GM12891 (cell line): Measurements from ENCODE around the gene TRIM16. TPM values are rescaled to one million over a fixed set of nuclear protein-coding genes. Genes with fewer than 3 reads are reported as not detected.
A peak's percentile ranks its signal among the peaks of the same experiment; 100 is the strongest.
"Not testable (repeated sequence)": the region's sequence is repeated elsewhere in the genome, so short reads cannot be mapped to it uniquely, and the experiment has no call there.

Source experiments
- DNase-seq: peaks from one replicate; pipeline ENCODE4 v3.0.0; 2011; ENCODE audit warnings: low spot score; ENCODE audit not compliant: insufficient read length
- FAIRE-seq: peaks from 2 replicates; lab custom pipeline; 2011; peaks lifted over from hg19 to GRCh38; lab: Jason Lieb, UNC
- POLR2A ChIP-seq: IDR thresholded peaks from 2 replicates; pipeline ENCODE4 v1.6.1; 2011; ENCODE audit warnings: low read depth, low read length, control low read depth
- SPI1 ChIP-seq: IDR thresholded peaks from 2 replicates; pipeline ENCODE4 v1.6.1; 2011; ENCODE audit warnings: low read depth, low read length, control low read depth
- TAF1 ChIP-seq: IDR thresholded peaks from 2 replicates; pipeline ENCODE4 v1.6.1; 2011; ENCODE audit warnings: low read depth, low read length, control low read depth
- polyA plus RNA-seq: library from polyadenylated mRNA; unstranded; fragments of >200 nt; gene quantifications from one replicate; pipeline ENCODE4 v1.2.1, GENCODE V29; 2012; ENCODE audit warnings: low read depth, missing spikeins, inconsistent platforms; ENCODE audit not compliant: missing spikeins

TRIM16 gene
- 5.8 TPM for polyA plus RNA-seq

DNA sequence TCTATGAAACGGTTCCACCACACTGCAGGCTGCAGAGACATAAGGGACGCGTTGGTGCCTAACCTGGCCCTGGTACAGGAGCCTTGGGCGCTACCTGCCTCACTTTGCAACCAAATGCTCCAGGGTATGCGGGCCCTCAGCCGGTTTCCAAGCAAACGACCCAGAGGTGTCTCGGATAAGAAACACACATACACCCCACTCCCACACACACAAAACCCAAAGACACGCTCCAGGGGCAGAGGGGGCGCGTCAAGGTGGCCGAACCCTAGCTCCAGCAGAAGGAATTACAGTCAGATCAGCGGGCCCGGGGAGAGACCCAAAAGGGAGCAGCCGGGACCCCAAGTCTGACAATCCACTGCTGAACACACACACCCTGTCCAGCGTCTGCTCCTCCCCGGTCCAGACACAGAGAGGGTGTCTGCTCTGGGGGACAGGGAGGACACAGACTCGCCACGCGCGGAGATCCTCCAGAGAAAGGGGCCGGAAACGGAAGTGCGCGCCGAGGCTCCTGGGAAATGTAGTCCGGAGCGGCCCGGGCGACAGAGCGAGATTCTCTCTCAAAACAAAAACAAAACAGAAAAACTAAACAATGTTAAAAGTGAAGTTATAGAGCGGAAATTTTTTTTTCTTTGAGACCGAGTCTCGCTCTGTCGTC, at the start of gene TRIM16:
TSS of gene TRIM16 (minus strand) at position 488 of the 655 bp plus-strand sequence. CDS start 32,702 bp downstream, outside the sequence.
- FAIRE-seq (peak; percentile 60), DNase-seq (peak; percentile 39)
- TF ChIP-seq SPI1, result 0 out of 2 replicates have a peak, but pooled peaks have one; percentile 10

DNA sequence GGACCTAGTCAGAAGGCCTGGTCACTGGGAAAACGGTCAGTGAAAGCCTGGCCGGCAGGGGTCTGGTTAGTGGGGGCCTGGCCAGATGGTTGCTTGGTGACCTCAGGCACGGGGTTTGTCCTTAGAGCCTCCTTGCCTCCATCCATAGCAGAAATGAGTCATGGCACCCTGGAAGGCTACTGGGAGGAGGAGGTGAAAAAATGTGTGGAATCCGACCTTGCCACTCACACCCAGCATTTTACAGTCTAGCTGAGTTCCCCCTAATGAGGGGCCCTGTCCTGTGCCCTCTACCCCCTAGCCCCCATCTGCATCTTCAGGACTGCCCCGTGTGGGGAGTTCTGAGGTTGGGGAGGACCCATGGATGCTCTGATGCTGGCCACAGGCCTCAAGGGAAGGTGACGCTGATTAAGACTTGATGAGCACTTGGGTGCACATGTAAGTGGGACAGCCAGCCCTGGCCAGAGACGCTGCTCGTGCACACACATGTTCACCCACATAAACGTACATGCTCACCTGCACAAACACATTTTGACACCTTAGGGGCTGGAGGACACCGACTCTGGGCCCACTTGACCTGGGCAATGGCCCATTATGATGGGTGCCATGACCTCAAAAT, 49.2 kb upstream of the TRIM16 start:
- not testable (repeated sequence) for DNase-seq, FAIRE-seq

DNA sequence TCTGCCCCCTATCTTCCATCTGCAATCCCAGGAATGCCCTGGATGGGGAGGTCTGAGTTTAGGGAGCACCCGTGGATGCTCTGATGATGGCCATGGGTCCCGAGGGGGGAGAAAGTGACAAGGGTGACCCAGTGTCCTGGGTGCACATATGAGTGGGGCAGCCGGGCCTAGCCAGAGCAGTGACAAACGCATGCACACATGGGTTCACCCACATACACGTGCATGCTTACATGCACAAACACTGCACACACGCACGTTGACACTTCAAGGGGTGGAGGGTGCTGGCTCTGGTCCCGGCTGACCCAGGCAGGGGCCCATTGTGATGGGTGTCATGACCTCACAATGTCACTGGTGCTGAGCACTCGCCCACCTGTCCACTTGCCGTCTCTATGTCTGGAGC, 47.8 kb upstream of the TRIM16 start, which contains the start of gene TBC1D26:
TSS of gene TBC1D26 (plus strand) at position 384 of the 400 bp plus-strand sequence. CDS start 3,066 bp downstream, outside the sequence.
- not testable (repeated sequence) for FAIRE-seq

GRCh38 chr17:15730535-15730934, 46.4 kb upstream of the TRIM16 start:
- not testable (repeated sequence) for FAIRE-seq, DNase-seq

More for the DNA sequence above, 47.8 kb upstream of the TRIM16 start, which contains the start of gene TBC1D26:
- not testable (repeated sequence) for DNase-seq

DNA sequence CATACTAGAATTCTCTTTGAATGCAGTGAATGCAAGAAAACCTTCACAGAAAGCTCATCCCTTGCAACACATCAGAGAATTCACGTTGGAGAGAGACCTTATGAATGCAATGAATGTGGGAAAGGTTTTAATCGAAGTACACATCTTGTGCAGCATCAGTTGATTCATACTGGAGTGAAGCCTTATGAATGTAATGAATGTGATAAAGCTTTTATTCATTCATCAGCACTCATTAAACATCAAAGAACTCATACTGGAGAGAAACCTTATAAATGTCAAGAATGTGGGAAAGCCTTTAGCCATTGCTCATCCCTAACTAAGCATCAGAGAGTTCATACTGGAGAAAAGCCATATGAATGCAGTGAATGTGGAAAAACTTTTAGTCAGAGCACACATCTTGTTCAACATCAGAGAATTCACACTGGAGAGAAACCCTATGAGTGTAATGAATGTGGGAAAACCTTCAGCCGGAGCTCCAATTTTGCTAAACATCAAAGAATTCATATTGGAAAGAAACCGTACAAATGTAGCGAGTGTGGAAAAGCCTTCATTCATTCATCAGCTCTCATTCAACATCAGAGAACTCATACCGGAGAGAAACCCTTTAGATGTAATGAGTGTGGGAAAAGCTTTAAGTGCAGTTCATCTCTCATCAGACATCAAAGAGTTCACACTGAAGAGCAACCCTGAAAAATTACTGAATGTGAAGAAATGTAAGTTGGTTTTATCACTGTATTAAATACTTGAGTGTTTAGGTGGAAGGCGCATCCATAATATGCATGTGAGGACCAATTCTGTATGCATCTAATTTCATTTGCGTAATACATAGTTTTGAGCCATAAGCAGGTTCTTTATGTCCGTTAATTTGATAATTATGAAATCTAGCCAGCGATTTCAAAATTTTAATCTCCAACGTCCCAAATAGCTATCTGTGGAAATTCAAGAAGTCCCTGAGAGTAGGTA, 32.8 kb upstream of the TRIM16 start:
- not testable (repeated sequence) for FAIRE-seq, DNase-seq

DNA sequence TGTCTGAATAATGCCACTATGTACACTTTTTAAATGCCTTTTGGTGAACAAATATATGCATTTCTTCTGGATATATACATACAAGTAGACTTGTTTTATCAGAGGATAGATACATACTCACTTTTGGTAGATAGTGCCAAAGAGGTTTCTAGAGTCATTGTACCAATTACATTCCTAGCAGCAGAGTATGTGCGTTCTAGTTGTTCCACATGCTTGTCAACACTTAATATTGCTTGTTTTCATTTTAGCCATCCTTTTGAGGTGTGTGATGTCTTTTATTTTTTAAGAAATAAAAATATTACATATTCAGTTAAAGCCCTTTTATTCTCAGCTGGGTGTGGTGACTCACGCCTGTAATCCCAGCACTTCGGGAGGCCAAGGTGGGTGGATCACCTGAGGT, 24.8 kb upstream of the TRIM16 start:
- not testable (repeated sequence) for FAIRE-seq, DNase-seq

DNA sequence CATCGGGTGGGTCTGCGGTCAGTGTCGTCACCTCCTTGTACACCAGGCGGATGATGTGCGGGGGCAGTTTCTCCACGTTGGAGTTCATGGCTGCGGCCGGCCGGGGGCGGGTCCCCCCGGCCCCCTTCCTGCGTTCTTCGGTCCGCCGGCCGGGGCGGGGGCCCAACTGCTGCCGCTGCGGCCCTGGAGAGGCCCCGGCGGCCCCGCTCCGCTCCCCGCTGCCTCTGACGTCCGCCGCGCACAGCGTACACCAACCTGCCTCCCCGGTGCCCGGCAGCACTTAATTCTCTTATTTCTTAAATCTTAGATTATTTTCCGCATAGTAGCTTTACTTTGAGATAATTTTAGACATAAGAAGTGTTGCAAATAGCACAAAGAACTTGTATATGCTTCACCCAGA, 20.7 kb upstream of the TRIM16 start:
- DNase-seq, FAIRE-seq: not testable (repeated sequence)

DNA sequence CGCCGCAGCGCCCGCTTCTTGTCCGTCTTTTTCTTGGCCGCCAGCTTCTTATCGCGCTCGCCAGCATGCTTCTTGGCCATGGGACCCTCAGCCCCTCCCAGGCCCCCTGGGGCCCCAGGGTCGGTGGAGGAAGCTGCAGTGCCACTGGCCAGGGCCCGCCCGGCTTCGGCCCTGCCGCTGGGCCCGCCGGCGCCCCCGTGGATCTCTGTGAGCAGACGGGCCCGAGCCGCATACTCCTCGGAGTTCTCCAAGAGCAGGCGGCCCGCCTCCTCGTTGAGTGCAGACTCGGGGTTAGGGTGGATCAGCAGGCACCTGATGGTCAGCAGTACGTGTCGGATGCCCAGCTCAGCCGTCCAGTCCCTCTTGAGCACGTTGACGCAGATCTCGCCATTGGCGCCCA, 20.1 kb upstream of the TRIM16 start:
- FAIRE-seq, DNase-seq: not testable (repeated sequence)

DNA sequence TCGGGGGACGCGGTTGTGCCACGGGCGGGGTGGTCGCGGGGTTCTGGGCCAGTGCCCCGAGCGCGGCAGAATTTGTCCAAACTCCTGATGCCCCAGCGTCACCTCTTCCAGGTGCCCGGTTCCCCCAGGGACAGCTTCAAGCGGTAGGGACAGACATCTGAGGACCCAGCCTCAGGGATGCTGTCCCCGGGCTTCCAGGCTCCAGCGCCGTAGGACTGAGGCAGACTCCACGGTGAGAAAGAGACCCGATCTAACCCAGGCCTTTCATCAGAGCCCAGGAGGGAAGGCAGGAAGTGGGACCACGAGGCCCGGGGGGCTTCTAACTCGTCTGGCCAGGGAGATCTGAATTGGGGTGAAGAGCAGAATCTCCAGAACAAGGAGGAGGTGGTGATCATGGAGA, 15.8 kb upstream of the TRIM16 start:
- FAIRE-seq, DNase-seq: not testable (repeated sequence)

GRCh38 chr17:15699413-15699924, 15.4 kb upstream of the TRIM16 start, which contains the start of gene ZNF286A:
ZNF286A (plus strand) TSS chr17:15699752; CDS start chr17:15700330, 578 bp downstream.
- FAIRE-seq, result peak; percentile 99
- 0 out of 2 replicates have a peak, but pooled peaks have one; percentile 32 for TF ChIP-seq TAF1
- TF ChIP-seq POLR2A, result peak; percentile 61
- peak; percentile 86 for DNase-seq

DNA sequence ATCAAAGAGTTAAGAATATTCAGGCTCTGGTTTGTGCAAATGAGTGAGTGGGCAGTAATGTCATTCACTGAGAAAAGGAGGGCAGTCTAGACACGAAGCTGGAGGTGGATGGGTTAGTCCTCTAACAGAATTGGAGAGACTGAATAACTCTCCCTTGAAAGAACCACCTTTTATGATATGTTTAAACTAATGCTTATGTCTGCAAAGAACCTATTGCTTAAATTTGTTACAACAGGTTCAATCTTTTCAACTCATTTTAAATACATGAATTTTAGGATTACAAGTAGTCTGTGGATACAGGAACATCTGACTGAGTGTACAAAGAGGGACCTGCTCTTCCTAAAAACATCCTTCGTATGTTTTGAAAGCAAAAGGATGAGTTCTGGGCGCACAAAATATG, 14.9 kb upstream of the TRIM16 start:
- DNase-seq, FAIRE-seq: not testable (repeated sequence)

- FAIRE-seq, DNase-seq: not testable (repeated sequence)
These were observed 3.4 kb upstream of the TRIM16 start for GRCh38 chr17:15687494-15687893.

DNA sequence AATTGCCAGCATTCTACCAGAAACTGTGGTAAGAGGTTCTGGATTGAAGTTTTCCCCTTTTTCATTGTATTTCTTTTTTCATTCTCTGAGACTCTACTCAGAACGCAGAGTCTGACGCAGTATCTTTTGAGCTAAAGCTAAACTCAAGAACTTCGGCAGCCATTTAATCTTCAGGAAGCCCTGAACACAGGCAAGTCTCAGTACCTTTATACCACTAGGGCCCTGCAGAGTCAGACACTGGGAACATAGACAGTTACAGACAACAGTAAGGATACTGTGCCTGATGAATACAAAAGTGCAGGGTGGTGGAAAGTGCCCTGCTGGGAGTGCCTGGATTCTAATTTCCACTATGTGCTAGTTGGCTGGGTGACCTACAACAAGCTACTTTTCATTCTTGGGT, 976 bp downstream of the TRIM16 start:
- FAIRE-seq, DNase-seq: not testable (repeated sequence)

GRCh38 chr17:15675991-15676390, 8.1 kb downstream of the TRIM16 start:
- not testable (repeated sequence) for FAIRE-seq, DNase-seq

- not testable (repeated sequence) for DNase-seq, FAIRE-seq
These were observed 9.5 kb downstream of the TRIM16 start for GRCh38 chr17:15674640-15675039.

GRCh38 chr17:15669526-15669925, 14.6 kb downstream of the TRIM16 start:
- not testable (repeated sequence) for DNase-seq
- peak; percentile 69 for FAIRE-seq
